DOHH2 (cell line): Measurements from ENCODE around the gene PIN1.
A peak's percentile ranks its signal among the peaks of the same experiment; 100 is the strongest.
"Not testable (repeated sequence)": the region's sequence is repeated elsewhere in the genome, so short reads cannot be mapped to it uniquely, and the experiment has no call there.

Experiments
- H3F3A ChIP-seq: fragments of 200-600 bp; sonication (generic), shearing (Covaris generic); 2 replicates; pipeline ENCODE4 v1.6.0; 2016; ENCODE audit warnings: antibody characterized with exemption, mild to moderate bottlenecking; ENCODE audit not compliant: control insufficient read depth, insufficient read depth
- H3K27ac ChIP-seq: fragments of 200-600 bp; sonication (generic); 2 replicates; pipeline ENCODE4 v1.5.1; 2014; ENCODE audit warnings: low read depth, mild to moderate bottlenecking, low read length, moderate library complexity
- H3K27me3 ChIP-seq: fragments of 200-600 bp; sonication (generic); 2 replicates; pipeline ENCODE4 v1.6.1; 2014; ENCODE audit warnings: mild to moderate bottlenecking, low read length, mixed read lengths; ENCODE audit not compliant: control insufficient read depth
- H3K36me3 ChIP-seq: fragments of 200-600 bp; sonication (generic); 2 replicates; pipeline ENCODE4 v1.6.1; 2014; ENCODE audit warnings: mild to moderate bottlenecking, low read length, moderate library complexity, mixed read lengths; ENCODE audit not compliant: control insufficient read depth
- H3K4me1 ChIP-seq: fragments of 200-600 bp; sonication (generic); 2 replicates; pipeline ENCODE4 v1.6.1; 2014; ENCODE audit warnings: mild to moderate bottlenecking, low read length, mixed read lengths; ENCODE audit not compliant: control insufficient read depth
- H3K4me2 ChIP-seq: fragments of 200-600 bp; sonication (generic); 2 replicates; pipeline ENCODE4 v1.6.0; 2014; ENCODE audit warnings: mild to moderate bottlenecking, low read length, moderate library complexity
- H3K4me3 ChIP-seq: fragments of 200-600 bp; sonication (generic); 2 replicates; pipeline ENCODE4 v1.5.1; 2014; ENCODE audit warnings: mild to moderate bottlenecking, low read length, mixed read lengths
- H3K79me2 ChIP-seq: fragments of 200-600 bp; sonication (generic); 2 replicates; pipeline ENCODE4 v1.6.1; 2014; ENCODE audit warnings: mild to moderate bottlenecking, low read length, mixed read lengths; ENCODE audit not compliant: control insufficient read depth
- H3K9me2 ChIP-seq: fragments of 200-600 bp; sonication (generic); replicated peaks from 2 replicates; pipeline ENCODE4 v1.6.1; 2014; ENCODE audit warnings: mild to moderate bottlenecking, low read length, mixed read lengths; ENCODE audit not compliant: control insufficient read depth
- H3K9me3 ChIP-seq: fragments of 200-600 bp; sonication (generic); 2 replicates; pipeline ENCODE4 v1.6.1; 2014; ENCODE audit warnings: antibody characterized with exemption, low read length, mixed read lengths; ENCODE audit not compliant: control insufficient read depth, insufficient read depth
- H4K20me1 ChIP-seq: fragments of 200-600 bp; sonication (generic); 2 replicates; pipeline ENCODE4 v1.6.0; 2014; ENCODE audit warnings: low read depth, mild to moderate bottlenecking, antibody characterized with exemption, low read length, moderate library complexity; ENCODE audit not compliant: control insufficient read depth, insufficient read depth
- CTCF ChIP-seq: fragments of 200-600 bp; sonication (generic); IDR thresholded peaks from one replicate; pipeline ENCODE4 v1.5.1; 2014; ENCODE audit warnings: antibody characterized with exemption, mild to moderate bottlenecking, low read depth, low read length; ENCODE audit not compliant: poor library complexity, severe bottlenecking
- EZH2phosphoT487 ChIP-seq: fragments of 200-600 bp; sonication (generic); IDR thresholded peaks from 2 replicates; pipeline ENCODE4 v1.6.1; 2017; ENCODE audit warnings: borderline replicate concordance, mild to moderate bottlenecking, antibody characterized with exemption, low read length, moderate library complexity, mixed read lengths

The PIN1 gene

GRCh38 chr19:9819596-9819909, 15.6 kb upstream of the PIN1 start:
- H3K27ac ChIP-seq: 0 out of 2 replicates have a peak overlapping the region, but pooled peaks have one; percentile 23
- TF ChIP-seq CTCF: no peak
- TF ChIP-seq EZH2phosphoT487: no peak
- H3K4me1 ChIP-seq: peaks cover 21% of the 10 kb centered on the region
- H3K4me2 ChIP-seq: peak overlapping the region; percentile 67
- no peaks in the 10 kb centered on the region for H3K9me2 ChIP-seq
- no peaks in the 10 kb centered on the region for H4K20me1 ChIP-seq
- H3K9me3 ChIP-seq: peaks cover 16% of the 10 kb centered on the region; the same call in 1 of the 2 replicates
- H3F3A ChIP-seq: no peaks in the 10 kb centered on the region
- peak overlapping the region; percentile 62 for H3K4me3 ChIP-seq
- no peaks in the 10 kb centered on the region for H3K27me3 ChIP-seq
- peaks cover 43% of the 10 kb centered on the region for H3K79me2 ChIP-seq
- peaks cover 41% of the 10 kb centered on the region for H3K36me3 ChIP-seq

- Histone ChIP-seq H3K79me2 (peaks cover 40% of the 10 kb centered on the region), H3K9me3 (peaks cover 16% of the 10 kb centered on the region; the same call in 1 of the 2 replicates), H3K36me3 (peaks cover 37% of the 10 kb centered on the region), H3K4me3 (peak overlapping the region; percentile 62), H3K4me2 (peak overlapping the region; percentile 67), H3K27ac (0 out of 2 replicates have a peak overlapping the region, but pooled peaks have one; percentile 23), H3K4me1 (peaks cover 21% of the 10 kb centered on the region)
- H4K20me1 ChIP-seq, H3K9me2 ChIP-seq, H3K27me3 ChIP-seq, H3F3A ChIP-seq: not testable (repeated sequence)
Measured at GRCh38 chr19:9820034-9820433, 15.1 kb upstream of the PIN1 start.

GRCh38 chr19:9823816-9824215, 11.3 kb upstream of the PIN1 start:
- peaks cover 10% of the 10 kb centered on the region for H3K36me3 ChIP-seq
- H4K20me1 ChIP-seq: peaks cover 7% of the 10 kb centered on the region
- no peak overlapping the region for H3K4me3 ChIP-seq
- no peaks in the 10 kb centered on the region for H3K9me3 ChIP-seq
- no peaks in the 10 kb centered on the region for H3K9me2 ChIP-seq
- no peak overlapping the region for H3K27ac ChIP-seq
- H3K27me3 ChIP-seq: no peaks in the 10 kb centered on the region
- H3K4me1 ChIP-seq: peaks cover 19% of the 10 kb centered on the region
- TF ChIP-seq EZH2phosphoT487 (no peak), CTCF (no peak)
- peaks cover 36% of the 10 kb centered on the region for H3K79me2 ChIP-seq
- no peaks in the 10 kb centered on the region for H3F3A ChIP-seq
- no peak overlapping the region for H3K4me2 ChIP-seq

GRCh38 chr19:9827289-9828238, 7.6 kb upstream of the PIN1 start, which contains the start of gene UBL5:
Gene UBL5 (plus strand): TSS chr19:9827918. CDS start chr19:9828338, 420 bp downstream.
- Histone ChIP-seq H3K9me2 (no peaks in the 10 kb centered on the region), H3K4me1 (peaks cover 12% of the 10 kb centered on the region), H3K9me3 (no peaks in the 10 kb centered on the region), H3F3A (no peaks in the 10 kb centered on the region), H3K79me2 (peaks cover 52% of the 10 kb centered on the region), H3K27ac (peak within 1 kb of the TSS; percentile 31), H4K20me1 (peaks cover 7% of the 10 kb centered on the region), H3K4me3 (peak within 1 kb of the TSS; percentile 91), H3K27me3 (no peaks in the 10 kb centered on the region), H3K4me2 (peak within 1 kb of the TSS; percentile 97), H3K36me3 (peaks cover 22% of the 10 kb centered on the region)
- no peak for TF ChIP-seq CTCF
- no peak for TF ChIP-seq EZH2phosphoT487
